ENCODE data around the gene ATF1.

DNA sequence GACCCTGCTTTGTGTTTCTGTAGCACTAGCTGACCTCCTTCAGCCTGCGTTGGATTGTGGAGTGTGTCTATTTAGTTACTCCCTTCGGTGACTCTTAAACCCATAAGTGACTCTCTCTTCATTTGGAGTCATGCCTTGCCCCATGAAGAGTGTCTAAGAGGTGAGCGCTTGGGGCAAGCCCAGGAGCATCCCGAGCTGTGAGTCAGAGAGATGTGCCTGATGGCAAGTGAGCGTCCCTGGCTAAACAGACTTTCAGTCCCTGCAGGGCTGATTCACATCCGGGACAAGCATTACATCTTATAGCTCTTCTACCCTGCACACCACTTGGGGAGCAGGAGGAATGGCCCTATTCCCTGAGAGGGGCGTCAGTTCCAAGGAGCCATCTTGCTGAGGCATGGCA, 24.3 kb upstream of the ATF1 start:
- TF ChIP-seq, protein P1, sequence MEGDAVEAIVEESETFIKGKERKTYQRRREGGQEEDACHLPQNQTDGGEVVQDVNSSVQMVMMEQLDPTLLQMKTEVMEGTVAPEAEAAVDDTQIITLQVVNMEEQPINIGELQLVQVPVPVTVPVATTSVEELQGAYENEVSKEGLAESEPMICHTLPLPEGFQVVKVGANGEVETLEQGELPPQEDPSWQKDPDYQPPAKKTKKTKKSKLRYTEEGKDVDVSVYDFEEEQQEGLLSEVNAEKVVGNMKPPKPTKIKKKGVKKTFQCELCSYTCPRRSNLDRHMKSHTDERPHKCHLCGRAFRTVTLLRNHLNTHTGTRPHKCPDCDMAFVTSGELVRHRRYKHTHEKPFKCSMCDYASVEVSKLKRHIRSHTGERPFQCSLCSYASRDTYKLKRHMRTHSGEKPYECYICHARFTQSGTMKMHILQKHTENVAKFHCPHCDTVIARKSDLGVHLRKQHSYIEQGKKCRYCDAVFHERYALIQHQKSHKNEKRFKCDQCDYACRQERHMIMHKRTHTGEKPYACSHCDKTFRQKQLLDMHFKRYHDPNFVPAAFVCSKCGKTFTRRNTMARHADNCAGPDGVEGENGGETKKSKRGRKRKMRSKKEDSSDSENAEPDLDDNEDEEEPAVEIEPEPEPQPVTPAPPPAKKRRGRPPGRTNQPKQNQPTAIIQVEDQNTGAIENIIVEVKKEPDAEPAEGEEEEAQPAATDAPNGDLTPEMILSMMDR (IDR thresholded peaks at IDR 0.05): no peak
- TF ChIP-seq POLR2AphosphoS5 (IDR thresholded peaks at IDR 0.05; ENCODE audit: insufficient read depth in 1 of 2, low read depth in 1 of 2): no peak
